Measurements from ENCODE around the gene DOCK8.

DOCK8 gene

DNA sequence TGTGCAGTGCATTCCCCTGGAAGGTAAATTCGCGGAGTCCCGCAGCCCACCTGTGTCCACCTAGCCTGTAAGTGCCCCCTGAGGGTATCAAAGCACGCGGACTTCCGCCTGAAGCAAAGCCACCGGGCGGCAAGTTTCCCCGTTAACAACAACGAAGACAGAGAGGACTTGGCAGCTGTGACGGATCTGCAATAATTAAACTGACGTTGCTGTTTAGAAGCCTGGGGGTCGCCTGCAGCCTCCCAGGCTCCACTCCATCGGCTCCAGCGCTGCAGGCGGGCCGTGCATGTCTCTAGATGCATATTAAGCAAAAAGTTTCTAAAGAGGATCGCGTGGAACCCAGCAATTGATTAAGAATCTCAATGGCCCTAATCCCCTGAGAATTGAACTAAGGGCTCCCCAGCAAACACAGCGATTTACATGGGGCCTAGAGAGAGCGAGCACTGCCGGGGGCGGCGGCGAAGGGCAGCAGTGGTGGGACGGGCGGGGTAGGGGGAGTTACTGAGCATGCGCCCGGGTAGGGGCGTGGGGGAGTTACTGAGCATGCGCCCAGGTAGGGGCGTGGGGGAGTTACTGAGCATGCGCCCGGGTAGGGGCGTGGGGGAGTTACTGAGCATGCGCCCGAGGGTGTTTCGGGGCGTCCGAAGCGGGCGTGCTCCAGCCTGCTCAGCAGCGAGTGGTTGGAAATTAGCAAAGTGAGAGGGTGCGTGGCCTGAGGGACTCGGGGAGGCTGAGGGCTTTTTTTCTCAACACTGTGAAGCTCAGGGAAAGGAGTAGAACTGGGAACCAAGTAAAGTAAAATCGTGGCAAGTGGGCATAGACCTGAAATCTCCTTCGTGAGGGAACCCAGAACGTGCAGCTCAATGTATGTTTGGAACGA lies 255.2 kb downstream of the DOCK8 start:
- DNase-seq, result peak; percentile 87

DNA sequence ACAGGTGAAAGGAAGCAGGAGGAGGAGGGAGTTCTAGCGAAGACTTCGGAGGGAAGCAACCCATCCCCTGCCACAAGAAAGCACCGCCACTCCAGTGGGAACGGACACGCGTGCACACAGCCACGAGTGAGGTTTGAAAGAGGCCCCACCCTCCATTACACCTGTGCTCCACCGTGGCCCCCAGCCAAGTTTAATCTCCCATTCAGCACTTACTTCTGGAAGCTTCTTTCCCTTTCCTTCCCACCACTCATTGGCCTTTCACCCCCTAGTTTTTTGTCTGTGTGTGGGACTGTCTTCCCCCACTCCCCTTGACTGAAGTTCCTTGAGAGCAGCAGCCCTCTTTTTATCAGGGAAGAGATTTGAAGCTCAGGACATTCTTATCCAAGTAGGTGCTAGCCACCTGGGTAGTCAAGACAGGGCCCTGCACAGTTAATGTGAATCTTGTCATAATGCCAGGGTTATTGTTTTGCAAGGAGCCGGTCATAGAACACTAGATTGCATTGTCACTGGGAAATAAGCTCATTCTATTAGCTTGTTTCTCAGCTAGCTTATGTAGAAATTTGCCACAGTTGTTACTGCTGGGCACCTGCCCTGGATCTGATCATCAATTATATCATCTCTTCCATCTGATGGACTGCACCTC lies 256.0 kb downstream of the DOCK8 start:
- DNase-seq, result no peak

DNA sequence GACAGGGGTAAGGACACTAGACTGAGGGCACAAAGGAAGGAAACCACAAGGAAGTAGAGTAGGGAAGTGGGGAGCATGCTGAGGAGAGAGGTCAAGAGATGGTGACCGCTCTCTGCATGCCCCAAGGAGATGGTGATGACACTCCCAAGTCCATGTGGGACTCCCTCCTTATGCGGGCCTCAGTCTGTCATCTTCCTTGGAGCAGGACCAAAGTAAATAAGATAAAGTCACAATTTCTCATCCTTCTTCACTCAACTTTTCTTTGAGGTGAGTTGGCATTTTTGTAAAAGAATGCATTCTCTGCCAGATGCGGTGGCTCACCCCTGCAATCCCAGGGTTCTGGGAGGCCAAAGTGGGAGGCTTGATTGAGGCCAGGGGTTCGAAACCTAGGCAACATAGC lies 256.7 kb downstream of the DOCK8 start:
- DNase-seq, result no peak

DNA sequence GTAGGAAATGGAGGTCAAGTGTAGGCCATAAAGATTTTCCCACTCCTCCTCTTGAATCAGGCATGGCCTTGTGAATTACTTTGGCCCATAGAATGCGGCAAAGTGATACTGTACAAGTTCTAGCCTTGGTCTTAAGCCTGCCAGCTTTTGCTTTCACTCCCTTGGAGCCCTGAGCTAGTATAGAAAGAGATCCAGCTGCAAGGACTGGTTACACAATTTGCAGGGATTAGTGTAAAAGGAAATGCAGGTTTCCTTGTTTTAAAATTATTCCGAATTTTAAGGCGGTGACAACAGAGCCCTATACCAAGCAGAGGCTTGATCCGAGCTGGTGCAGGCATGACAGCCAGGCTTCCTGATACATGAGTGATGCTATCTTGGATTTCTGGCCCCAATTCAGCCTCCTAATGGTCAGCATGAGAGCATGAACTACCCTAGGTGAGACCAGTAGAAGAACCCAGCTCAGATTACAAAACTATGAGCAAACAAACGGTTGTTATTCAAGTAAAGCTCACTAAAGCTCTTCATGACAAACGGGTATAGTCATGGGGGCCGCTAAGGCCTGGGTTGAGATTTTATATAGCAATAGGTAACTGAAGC lies 257.9 kb downstream of the DOCK8 start:
- no peak for DNase-seq

DNA sequence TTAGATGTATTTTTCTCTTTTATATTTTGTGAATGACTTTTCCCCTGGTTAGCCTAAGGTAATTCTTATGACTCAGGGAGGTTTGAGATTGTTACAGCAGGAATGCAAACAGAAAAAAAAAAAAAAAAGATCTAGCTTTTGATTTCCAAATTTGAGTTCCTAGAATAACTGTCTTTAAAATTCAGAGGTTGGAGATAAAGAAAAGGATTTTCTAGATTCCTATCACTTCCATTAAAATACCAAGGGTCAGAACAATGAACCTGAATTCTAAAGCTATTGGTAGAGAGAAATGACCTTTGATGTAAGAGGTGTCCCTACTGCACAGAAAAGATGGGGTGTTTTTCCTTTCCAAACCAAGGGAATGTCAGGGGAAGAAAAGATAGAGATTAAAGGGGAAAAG lies 262.5 kb downstream of the DOCK8 start:
- DNase-seq, result no peak

DNA sequence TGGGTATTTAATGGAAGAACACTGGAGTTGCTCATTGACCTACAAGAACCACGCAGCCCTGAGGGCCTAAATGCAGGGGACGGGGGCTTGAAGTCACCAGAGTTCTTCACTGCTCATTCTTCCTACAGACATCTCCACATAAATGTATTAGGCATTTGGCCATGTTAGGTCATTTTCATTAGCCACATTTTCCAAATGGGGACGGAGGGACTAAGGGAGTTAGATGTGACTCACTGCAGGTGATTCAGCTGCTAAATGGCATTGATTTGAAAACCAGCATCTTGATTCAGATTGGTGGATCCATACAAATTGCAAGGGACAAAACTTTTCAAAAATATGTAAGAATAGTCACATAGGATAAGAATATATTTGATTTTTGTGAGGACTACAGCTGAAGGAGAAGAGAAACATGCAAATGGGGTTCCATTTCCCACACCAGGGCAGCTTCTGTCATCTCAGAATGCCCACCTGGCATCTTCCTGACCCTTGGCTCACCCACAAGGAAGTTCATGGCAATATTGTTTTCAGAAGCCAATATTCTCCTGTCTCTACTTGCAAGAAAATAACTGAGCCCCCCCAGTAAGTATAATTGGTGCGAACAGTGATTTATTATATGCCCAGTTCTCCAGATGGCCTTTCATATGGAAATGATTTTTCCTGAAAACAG lies 264.8 kb downstream of the DOCK8 start:
- DNase-seq, result no peak

DNA sequence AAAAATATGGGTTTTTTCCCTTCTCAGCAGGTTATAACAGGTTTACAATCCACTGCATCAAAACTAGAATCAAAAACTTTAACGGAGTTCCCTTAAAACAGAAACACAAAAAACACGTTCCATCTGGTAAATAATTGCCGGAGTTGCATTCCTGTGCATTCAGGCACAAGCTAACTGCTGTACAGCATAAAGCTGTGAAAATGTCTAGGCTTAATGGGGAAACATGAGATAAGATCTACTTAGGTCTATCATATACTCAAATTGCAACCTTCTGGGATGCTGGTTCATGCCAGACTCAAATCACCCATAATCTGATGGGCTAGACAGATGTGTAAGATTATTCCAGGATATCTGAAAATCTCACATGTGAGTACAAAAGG lies 265.3 kb downstream of the DOCK8 start:
- no peak for DNase-seq

DNA sequence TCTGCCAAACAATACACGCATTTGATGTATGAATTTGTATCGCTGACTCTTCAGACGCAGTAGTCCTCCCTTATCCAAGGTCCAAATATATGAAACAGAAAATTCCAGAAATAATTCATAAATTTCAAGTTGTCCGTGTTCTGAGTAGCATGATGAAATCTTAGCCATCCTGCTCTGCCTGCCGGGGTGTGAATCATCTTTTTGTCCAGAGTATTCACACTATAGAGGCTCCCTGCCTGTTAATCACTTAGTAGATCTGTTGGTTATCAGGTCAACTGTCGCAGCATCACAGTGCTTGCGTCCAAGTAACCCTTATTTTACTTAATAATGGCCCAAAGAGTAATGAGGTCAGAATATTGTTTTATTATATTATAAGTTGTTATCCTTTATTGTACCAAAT lies 268.1 kb downstream of the DOCK8 start:
- DNase-seq, result no peak

DNA sequence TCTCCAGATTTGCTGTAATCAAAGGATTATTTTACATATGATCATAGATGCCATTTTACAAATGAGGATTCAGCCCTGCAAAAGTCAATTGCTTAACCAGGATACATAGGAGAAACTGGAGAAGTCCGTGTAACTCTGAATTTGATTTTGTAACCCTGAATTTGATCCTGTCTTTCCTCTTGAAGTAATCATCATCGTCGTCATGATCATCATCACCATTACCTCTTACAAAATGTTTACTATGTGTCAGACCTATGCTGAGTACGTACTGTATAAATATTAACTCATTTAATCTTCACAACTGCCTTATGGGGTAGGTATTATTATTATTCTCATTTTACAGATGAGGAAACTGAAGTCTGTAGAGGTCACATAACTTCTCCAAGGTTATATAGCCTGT lies 271.5 kb downstream of the DOCK8 start:
- no peak for DNase-seq

DNA sequence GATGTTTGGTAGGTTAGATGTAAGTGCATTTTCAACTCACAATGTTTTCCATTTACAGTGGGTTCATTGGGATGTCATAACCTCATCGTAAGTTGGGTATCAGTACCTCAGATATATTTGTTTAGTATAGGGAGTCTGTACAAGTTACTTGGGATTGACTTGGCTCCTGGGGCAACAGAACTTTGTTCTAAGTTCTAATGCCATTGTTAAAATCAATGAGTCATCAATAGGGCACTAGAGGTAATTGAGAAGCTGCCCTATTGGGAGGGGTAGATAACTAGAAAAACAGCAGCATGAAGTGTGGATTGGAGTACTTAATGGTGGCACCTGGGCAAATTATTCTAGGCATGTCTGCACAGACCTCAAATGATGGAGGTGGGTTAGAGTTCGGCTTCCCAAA lies 272.8 kb downstream of the DOCK8 start:
- DNase-seq, result no peak

DNA sequence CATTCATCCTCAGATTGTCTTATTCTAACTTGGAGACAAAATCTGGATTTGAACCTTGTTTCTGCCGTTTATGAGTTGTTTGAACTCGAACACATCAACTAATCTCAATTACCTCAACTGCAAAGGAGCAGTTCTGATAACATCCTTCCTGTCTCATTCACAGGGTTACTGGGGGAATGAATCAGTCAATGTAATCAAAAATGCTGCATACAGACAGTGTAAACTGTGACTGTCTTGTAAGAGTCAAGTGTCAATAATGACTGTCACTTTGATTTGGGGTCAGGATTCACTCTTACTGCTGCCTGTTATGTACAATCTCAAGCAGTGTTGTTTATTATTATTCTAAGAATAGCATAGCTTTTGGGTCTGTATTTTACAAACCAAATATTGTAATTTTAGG lies 273.8 kb downstream of the DOCK8 start:
- no peak for DNase-seq

DNA sequence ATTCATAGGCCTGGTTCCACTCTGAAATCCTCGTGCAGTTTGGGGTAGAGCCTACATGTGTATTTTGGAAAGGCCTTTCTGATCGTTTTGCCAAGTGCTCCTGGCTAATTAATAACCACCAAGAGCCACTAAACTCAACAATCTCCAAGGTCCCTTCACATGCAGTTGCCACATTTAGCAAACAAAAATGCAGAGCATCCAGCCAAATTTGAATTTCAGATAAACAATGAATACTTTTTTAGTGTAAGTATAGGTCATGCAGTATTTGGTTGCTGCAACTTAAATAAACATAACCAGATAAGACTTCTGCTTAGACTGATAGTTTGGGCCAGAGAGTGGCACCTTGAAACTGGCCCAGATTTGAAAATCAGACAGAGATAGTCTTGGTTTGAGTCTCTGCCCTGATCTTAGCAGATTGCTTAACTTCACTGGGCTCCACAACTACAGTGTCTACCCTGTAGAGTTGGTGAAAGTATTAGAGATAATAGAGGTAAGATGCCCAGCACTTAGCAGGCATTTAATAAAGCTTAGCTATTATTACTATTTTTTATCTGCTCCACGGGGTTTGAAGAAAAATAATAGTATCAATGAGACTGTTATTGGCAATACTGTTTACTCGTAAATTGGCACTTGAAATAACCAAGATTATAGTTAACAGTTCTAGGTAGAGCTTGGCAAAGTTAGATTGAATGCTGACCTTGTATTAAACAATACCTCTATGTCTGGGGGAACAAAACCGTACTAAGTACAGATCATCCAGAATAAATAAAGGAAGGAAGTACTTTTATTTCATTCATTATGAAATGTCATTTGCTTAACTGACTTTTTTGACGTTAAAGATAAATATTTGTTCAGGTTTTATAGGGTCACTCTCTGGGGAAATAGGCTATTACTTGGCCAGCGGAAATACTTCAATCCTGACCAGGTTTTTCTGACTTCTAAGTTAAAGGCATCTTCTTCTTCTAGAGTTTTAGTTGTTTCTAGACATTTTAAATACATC lies 274.8 kb downstream of the DOCK8 start:
- no peak for DNase-seq

DNA sequence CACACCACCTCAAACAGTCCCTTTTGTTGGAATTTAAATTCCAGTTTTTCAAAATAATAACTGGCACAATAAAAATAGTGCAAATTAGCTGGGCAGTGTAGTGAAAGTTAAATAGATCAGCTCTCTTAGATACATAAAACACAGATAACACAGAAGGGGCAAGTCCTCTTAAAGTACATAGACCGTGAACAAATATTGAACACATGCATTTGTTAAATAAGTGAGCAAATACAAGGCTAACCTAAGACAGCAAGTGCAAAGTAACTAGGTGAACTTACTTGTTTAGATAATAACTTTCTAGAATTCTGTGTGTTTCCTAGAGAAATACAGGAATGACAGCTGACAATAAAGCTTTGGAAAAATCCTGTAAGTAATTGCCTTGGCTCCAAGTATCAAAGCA lies 280.1 kb downstream of the DOCK8 start:
- no peak for DNase-seq

DNA sequence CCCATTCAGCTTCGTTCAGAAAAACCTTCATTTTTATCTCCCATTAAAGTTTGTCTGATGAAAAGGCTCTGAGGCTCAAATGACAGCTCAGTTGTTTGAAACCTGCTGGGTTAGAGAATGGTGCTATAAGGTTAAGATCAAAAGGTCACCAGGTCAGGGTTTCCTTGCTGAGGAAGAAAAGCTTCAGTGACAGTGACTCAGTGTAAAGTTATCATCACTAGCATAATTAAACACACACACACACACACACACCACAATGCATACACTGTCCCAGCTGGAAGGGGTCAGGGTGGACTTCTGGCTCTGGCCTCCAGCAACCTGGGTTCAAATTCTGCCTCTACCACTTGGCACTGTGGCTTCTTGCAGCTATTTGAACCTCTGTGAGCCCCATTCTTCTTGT lies 281.1 kb downstream of the DOCK8 start:
- DNase-seq, result no peak

DNA sequence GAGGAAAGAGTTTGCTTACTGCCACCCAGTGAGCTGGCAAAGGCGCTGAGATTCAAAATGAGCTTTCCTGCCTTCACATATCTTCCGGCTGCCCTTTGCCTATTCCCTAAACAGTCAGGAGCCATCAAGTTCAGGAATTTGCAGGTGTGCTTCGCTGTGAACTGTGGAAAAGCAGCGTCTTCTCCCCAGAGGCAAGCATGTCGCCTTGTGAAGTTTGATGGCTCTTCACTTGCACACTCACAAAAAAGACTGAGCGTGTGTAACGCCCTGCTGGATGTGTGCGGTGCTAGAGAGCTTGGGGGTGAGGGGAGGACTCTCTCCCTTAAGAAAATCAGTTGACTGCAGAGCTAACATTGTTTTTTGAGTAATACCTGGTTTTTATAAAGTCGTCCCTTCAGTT lies 288.7 kb downstream of the DOCK8 start:
- DNase-seq, result no peak

DNA sequence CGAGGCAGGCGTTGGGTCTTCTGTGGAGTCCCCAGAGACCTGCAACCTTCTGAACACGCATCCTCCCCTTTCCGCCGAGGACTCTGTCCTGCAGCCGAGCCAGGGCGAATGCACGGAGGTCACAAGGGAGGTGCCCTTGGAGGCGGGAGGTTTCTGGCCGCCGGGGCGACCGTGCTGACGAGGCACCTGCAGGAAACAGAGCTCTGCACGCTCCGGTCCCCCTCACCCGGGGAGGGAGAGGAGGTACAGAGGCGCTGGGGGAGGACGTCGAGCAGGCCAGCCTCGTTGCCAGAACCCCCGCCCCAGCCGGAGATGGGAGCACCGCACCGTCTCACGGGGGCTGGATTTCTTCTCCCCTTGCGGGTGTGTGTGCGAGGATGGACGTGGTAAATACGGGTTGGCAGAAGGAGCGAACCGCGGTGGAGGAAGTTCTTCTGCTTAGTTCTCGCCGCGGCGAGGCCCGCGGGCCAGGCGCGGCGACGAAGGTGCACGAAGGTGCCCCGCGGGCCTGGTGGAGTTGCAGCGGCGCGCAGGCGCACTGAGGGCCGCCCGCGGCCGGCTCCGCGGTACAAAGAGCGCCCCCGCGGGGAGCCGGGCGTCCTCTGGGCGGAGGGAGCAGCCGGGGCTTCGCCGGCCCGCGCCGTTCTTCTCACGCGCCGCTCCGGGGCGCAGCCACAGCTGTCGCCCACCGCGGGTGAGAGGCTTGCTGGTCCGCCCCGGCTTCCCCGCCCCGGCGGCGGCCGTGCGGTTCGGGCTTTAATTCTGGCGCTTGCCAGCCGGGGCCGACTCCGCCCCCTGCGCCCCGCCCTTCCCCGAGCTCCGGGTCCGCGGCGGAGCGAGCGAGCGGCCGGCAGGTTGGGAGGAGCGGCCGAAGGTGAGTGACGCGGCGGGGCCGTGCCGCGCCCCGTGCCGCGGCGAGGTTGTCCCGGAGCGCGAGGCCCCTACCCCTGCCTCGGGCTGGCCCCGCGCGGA lies 289.5 kb downstream of the DOCK8 start, which contains the start of gene KANK1:
Gene KANK1, plus strand, starts transcription at position 815 of the 972 bp plus-strand sequence.
- DNase-seq, result peak; percentile 81

DNA sequence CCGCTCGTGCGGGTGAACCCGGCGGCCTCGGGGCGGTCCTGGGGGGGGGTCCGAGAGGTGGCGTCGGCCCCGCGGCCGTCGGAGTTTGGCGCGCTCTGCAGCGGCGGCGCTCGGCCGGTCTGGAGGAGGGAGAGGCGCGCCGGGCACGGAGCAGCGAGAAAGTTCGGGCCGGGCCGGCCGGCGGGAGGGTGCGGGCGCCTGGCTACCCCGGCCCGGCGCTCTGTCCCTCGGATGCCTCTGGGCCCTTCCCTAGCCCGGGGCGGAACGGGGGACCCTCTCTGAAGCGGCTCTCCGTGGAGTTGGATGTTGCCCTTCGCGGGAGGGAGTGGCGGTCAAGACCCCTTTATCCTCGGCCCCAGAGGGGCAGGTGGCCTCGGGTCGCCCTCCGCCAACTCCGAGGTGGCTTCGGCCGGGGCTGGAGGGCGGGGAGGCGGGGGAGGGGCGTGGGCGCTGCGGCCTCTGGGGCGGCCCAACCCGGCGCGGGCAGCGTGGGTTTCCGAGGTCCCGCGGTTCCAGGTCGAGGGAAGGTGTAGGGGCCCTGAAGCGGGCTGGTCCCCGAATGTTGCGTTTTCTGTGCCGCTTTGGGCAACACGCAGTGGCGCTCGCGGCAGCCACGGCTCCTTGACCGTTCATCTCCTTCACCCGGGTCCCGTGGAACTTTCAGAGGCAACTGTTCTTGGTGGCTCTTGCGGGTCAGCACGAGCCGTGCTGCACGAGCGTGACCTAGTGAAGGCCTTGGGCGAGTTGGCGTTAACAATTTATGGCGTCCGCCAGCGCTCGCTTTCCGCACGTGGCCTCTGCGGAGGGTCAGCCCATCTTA lies 290.5 kb downstream of the DOCK8 start:
- peak; percentile 27 for DNase-seq

DNA sequence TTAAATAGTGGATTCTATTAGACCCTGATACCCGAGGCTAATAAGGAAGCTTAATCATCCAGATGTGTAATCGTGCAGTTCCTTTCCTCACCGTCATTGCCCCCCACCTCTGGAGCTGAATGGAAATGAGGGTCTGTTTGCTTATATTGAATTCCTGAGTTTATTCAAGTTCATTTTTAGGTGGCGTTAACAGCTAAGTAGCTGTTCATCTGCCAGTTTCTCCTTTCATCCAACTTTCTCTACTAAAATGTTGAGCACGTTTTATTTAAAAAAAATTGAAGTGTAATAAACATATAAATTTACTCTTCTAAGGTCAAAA lies 291.0 kb downstream of the DOCK8 start:
- no peak for DNase-seq

DNA sequence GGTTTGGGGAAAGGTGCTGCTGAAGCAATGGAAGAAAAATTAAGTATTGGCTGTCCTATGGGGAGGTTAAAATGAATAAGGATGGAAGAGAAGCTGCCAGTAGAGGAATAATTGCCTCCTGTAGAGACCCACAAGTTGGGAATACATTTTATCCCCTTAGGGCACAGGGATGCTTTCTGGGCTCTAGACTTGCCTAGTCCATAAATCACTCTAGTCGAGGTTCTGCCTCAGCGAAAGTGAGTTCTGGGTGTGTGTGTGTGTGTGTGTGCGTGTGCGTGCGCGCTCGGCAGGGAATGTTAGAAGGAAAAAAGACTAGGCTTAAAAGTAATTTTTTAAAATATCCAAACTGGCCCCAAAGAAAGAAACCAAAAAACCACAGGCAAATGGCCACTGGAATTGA lies 291.6 kb downstream of the DOCK8 start:
- no peak for DNase-seq

DNA sequence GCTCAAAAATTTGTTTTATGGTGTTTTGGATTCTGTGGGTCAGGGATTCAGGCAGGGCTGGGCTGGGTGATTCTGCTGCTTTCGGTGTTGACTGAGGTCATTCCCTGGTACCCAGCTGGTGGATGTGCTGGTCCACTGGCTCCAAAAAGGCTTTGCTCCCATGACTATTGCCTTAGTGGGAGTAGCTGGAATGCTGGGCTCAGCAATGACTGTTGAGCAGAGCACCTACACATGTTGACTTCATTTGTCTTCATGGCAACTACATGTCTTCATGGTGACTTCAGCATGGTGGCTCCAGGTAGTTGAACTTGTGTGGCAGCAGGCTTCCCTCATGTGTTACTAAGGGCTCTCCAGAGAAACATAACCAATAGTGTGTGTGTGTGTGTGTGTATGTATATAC lies 297.2 kb downstream of the DOCK8 start:
- no peak for DNase-seq

All from stimulated activated CD4-positive, alpha-beta T cell treated with anti-CD3 and anti-CD28 coated beads, Interleukin-15, amount 100 ng/mL, for 24 hours (primary cell).